HG02588 (cell line): ENCODE measurements around the gene HTR1D.
"Not testable (repeated sequence)": the region's sequence is repeated elsewhere in the genome, so short reads cannot be mapped to it uniquely, and the experiment has no call there.

Source experiments
- ATAC-seq: cut with Tn5 transposase; IDR thresholded peaks from one replicate; pipeline ENCODE4 v1.9.1; 2021; ENCODE audit warnings: mild to moderate bottlenecking, moderate library complexity; ENCODE audit not compliant: unreplicated experiment

HTR1D gene

DNA sequence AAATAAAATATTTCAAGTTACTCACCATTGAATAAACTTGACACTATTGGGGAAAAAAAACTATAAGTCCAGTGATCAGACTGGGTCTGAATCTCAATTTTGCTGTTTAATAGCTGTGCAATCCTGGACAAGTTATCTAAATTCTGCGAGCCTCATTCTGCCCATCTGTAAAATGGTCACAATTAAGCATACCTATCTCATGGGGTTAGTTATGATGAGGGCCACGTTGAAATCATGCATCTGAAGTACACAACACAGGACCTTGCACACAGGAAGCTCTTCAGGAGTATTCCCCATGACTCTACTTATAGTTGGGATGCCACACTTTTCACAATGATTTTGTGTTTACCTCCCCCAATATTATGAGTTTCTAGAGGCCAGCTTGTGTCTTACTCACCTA lies 3.8 kb upstream of the HTR1D start:
- no peak for ATAC-seq

DNA sequence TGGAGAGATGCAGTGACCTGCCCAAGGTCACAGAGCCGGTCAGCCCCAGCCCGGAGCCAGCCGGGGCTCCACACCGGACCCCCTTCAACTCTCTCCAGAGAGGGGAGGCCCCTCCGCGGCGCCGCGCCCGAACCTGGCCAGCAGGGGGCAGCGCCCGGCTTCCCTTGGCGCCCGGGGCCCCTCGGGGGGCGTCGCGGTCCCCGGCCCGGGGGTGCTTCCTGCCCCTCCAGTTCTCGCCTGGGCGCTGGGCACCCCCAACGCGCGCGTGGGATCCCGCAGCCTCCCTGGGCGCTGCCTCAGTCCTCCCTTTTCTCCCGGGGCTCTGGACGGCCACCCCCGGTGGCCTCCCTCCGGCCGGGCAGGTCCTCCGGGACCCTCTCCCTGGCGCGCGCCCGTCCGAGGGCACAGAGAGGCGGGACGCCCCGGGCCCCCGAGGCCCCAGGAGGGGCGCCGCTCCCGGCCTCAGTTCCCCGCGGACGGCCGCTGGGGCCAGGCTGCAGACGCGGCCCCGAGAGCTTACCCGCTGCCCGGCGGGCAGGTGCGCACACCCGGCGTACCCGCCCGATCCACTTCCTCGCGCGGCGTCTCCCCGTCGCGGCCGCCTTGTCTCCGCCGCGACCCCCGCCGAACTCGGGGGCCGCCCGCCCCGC lies 406 bp downstream of the HTR1D start:
- ATAC-seq, result no peak

DNA sequence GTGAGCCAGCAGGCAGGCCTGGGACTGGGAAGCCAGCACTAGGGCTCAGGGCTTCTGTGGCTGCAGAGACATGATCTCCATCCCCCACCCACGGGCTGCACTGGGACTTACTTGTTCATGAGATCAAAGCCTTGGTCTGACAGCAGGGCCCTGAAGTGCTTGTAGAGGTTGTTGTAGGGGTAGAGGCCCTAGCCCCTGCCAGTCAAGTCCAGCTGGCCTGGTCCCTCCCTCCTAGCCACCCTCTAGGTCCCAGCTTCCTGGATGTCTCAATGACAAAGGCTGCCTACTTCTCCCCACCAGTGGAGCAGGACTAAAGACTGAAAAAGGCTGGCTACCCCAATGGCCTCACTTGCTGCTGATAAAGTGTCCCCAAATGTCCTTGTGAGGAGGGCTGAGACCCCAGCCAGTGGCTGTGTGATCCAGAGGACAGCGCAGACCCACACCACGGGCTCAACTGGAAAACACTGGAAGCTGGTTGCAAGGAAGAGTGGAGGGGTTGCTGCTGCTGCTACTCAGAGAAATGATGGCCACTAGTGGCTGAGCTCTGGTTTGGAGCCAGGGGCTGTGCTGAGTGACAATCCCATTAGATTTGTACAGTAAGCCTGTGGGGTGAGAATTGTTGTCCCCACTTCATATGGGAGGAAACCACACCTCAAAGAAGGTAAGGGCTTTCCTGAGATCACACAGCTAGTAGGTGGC lies 1.4 kb downstream of the HTR1D start:
- ATAC-seq, result no peak

DNA sequence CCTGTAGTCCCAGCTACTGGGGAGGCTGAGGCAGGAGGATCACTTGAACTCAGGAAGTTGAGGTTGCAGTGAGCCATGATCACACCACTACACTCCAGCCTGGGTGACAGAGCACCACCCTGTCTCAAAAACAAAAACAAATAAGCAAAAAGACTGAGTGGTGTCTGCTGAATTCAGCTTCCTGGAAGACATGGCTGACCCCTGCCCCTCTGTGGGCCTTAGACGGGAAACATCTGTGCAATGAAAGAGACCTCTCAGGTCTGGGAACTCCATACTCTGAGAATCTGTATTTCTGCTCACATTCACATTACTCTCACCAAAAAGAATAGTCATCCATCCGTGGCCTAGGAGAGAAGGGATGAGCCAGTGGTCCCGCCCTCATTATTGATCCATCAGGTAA lies 2.0 kb downstream of the HTR1D start:
- no peak for ATAC-seq

DNA sequence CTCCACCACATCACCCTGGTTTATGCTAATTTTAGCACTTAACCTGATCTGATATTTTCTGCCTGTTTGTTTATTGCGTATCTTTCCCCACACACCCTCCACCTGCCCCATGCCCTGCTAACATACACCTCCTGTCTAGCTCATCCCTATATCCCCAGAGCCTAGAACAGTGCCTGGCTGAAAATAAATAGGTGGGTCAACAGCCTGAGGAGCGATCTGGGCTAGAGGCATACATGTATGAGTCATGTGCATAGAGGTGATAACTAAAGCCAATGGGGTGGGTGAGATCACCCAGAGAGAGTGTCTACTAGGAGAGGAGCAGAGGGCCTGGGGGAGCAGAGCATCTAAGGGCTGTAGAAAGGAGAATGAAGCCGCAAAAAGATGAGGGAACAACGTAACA lies 2.7 kb downstream of the HTR1D start:
- ATAC-seq, result no peak

DNA sequence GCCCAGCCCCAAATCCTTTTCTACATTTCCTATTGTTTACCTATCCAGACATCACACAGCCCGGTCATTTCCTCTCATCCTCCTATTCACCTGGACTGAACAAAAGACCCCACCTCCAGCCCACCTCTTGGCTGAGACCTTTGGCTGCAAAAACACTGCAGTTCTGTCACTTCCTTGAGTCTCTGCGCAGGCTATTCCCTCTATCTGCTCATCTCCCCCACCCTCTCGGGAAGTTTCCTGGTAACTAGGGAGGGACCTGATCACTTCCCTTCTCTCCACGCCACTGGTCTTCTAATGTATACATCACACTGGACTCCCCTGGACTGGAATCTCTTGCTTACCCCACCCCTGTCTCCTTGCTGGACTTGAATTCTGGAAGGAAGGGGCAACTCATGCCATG lies 5.3 kb downstream of the HTR1D start:
- ATAC-seq, result no peak

DNA sequence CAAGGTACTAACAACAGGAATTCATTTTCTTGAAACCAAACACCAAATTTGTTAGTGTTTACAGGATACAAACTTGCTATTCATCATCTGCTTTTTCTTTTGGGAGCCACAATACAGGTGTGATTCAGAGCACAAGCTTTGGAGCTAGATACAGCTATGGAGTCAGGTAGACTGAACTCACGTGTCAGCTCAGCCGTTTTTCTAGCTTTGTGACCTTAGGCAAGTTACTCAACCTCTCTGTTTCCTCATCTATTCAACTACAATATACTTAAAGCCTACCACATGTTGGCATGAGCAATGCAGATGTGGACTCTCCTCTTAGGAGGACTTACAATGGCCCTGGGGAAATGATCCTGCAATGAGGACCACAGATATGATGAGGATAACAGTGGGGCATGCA lies 6.3 kb downstream of the HTR1D start:
- ATAC-seq, result no peak

DNA sequence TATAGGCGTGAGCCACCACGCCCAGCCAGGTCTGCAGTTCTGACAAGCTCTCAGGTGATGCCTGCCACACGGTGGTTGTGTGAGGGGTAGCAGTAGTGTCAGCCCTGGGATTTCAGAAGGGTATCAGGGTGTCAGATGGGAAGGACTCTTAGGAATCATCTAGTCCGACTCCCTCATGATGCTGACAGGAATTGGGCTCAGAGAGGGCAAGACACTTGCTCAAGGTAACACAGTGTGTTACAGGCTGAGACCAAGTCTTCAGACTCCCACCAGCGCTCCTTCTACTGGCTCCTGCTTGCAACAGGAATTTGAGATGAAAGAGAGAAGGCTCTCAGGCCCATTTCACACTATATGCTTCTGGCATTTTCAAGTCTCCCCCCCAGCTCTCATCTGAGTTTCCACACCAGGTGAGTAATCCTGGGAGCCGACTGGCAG lies 6.9 kb downstream of the HTR1D start:
- ATAC-seq, result no peak

DNA sequence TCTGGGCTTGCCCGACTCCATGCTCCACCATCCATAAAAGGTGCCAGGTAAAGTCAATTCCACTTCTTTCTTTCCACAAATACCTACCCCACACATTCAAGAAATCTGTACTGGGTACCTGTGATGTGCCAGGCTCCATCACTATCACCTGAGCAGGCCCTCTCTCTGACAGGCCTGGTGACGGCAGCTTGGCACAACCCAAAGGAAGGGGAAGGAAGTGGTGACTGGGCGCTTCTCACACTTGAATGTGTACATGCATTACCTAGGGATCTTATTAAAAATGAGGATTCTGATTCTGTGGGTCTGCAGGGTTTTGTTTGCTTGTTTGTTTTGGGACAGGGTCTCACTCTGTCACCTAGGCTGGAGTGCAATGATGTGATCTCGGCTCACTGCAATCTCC lies 7.5 kb downstream of the HTR1D start:
- ATAC-seq, result no peak

DNA sequence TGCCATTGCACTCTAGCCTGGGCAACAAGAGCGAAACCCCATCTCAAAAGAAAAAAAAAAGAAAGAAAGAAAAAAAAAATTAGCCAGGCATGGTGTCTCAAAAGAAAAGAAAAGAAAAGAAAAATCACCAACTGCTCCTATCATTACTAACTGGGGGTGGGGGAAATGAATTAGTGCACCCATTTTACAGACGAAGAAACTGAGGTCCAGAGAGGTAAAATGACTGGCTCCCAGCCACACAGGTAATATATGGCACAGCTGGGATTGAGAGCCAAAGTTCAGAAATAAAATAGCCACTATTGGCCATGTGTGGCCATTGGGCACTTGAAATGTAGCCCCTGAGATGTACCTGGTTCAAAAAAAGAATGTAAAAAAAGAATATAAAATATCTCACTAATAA lies 8.8 kb downstream of the HTR1D start:
- no peak for ATAC-seq

DNA sequence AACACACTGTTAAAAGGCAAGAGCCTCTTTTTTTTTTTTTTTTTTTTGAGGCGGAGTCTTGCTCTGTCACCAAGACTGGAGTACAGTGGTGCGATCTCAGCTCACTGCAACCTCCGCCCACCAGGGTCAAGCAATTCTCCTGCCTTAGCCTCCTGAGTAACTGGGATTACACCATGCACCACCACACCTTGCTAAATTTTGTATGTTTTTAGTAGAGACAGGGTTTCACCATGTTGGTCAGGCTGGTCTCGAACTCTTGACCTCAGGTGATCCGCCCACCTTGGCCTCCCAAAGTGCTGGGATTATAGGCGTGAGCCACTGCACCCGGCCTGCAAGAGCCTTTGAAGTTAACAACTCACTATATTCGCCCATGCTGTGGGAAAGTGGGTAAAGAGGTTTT lies 9.6 kb downstream of the HTR1D start:
- not testable (repeated sequence) for ATAC-seq

DNA sequence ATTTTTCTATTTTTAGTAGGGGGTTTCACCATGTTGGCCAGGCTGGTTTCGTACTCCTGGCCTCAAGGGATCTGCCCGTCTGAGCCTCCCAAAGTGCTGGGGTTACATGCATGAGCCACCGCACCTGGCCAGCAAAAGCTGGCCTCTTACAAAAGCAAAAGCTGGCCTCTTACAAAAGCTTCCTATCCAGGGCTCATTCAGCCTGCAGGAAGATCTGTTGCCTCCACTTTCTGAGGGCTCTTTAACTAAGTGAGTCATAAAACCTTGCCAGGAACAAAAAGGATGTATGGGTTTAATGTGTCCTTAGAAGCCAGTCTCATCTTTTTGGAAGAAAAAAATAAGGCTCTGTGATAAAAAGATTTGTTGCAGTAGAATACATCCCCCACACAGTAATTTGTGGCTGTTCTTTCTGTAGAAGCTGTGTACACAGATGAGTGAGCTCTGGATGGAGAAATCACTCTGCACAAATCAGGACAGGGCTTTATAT lies 15.0 kb downstream of the HTR1D start:
- ATAC-seq, result no peak

DNA sequence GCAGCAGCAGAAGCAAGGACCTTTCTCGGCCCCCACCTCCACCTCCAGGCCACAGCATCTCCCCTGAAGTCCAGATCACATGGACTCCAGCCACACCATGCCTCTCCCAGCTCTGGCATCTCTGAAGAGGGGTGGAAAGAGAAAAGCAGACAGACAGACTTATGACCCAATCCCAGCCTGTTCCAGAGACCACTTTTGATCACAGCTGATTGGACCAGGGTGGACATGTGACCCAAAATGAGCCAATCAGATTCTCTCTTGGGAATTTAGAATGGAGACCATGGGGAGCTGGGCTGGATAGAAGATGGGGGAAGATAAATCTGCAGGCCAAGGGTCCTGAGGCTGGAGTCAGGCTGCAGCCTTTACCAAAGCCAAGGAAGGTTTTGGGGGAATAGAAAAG lies 16.4 kb downstream of the HTR1D start:
- no peak for ATAC-seq

DNA sequence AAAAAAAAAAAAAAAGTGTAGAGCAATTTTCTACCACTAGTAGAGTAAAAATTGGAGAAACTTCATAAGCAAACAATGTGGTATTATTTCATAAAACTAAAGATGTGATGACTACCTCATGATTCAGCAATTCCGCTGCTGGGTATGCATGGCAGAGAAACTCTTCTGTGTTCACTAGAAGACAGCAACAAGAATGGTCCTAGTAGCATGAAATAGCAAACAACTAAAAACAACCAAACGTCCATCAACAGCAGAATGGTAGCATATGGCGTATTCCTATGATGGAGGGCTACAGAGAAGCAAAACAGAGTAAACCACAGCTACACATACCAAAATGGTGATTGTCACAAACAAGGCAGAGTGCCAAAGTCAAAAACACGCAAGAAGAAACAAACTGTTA lies 18.9 kb downstream of the HTR1D start:
- ATAC-seq, result no peak

DNA sequence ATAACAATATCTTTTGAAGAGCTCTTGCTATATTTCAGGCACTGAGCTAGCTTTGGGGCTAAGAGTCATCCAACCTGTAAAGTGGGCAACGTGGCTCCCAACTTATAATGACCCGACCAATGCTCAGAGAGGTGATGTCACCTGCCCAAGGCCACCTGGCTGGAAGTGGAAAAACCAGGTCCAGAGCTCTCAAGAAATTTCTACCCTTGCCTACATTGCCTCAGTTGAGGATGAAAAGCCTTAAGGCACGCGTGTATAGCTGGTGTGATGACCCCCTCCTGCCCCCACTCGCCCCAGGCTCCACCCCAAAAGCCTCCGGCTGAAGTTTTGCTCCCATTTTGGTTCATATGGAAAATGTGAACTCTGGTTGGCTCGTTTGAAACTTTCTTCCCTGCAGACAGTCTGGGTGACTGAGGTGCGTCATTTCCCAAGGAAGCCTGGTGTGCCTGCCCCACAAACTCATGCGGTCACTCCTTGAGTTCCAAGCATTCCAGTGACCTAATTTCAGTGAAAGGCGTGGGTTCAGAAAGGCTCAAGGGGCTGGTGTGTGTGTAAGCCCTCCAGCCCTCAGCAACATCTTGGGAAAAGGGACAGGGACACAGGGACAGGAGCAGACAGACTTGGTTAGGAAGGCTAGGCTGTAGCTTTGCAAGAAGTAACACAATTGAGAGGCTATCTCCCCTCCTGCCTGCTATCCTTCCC lies 20.5 kb downstream of the HTR1D start:
- ATAC-seq, result no peak

DNA sequence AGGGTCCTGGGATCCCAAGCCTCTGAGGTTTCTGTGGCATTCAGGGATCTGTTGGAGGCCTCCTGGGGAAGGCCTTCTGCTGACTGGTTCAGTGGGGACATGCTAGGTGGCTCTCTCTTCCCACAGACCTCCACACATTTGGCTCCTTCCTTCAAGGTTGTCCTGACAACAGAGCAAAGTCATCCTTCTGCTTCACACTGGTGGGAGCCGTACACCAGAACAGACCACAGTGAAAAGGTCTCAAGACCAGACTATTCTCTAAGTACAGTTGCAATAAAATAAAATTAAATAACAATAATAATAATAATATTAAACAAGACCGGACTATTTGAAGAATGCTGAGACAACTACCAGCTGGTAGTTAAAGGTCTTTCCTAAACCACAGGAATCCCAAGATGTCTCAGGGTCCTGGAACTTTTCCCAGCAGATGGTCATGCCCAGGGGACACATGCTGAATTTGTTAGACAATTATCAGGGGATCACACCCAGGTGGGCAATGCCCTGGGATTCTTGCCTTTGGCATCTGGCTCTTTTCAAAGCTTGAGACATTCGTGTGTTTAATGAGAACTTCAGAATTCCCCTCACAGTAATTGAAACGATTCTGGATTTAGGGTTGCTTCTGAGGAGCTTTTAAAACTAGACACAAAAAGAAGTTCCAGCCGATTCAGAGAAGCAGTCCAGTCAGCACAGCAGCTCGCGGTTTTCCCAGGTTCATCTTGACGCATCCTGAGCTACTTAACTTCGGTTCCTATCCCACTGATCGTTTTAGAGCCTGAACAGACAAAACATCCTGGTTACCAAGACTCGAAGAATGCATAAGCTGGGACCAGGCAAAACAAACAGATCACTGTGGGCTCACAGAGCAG lies 22.9 kb downstream of the HTR1D start:
- no peak for ATAC-seq

DNA sequence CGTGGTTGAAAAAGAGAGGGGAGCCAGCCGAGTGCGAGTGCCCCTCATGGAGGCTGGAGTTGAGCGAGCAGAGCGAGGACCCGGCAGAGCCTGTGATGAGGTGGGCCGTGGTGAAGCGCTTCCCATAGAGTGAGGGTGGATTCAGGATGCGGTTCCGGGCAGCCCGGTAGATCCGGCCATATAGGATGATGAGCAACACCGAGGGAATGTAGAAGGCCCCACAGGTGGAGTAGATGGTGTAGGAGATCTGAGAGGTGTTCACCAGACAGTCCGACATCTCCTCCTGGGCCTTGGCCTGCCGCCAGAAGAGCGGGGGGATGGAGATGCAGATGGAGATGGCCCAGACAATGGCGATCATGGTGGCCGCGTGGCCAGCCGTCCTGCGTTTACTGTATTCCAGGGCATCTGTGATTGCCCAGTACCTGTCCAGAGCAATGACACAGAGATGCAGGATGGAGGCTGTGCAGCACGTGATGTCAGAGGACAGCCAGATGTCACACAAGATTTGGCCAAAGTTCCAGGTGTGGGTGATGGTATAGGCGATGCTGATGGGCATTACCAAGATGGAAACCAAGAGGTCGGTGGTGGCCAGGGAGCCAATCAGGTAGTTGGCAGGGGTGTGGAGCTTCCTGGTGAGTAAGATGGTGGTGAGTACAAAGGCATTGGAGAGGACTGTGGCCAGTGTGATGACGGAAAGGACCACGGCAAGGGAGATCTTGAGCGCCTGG lies 23.7 kb downstream of the HTR1D start:
- no peak for ATAC-seq

DNA sequence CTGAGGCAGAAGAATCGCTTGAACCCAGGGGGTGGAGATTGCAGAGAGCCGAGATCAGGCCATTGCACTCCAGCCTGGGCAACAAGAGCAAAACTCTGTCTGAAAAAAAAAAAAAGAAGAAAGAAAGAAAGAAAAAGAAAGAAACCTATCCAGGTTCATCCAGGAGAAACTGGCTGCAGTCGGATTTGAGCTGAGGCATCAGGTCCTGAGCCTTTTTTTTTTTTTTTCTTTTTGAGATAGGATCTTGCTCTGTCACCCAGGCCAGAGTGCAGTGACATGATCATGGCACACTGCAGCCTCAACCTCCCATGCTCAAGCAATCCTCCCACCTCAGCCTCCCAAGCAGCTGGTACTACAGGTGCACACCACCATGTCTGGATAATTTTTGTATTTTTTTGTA lies 26.1 kb downstream of the HTR1D start:
- ATAC-seq, result no peak

DNA sequence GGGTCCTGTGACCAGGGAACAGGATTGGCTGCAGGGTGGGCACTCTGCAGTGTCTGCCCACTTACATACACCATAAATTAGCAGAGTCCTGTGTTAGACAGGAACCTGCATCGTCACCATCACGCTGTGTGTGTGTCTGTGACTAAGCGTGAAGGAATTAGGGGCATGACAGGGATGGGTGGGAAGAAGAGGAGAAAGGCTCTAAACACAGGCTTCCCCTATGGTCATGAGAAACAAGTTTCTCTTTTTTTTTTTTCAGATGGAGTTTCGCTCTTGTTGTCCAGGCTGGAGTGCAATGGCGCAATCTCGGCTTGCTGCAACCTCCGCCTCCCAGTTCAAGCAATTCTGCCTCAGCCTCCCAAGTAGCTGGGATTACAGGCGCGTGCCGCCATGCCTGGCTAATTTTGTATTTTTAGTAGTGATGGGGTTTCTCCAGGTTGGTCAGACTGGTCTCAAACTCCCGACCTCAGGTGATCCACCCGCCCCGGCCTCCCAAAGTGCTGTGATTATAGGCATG lies 28.3 kb downstream of the HTR1D start:
- ATAC-seq, result not testable (repeated sequence)

DNA sequence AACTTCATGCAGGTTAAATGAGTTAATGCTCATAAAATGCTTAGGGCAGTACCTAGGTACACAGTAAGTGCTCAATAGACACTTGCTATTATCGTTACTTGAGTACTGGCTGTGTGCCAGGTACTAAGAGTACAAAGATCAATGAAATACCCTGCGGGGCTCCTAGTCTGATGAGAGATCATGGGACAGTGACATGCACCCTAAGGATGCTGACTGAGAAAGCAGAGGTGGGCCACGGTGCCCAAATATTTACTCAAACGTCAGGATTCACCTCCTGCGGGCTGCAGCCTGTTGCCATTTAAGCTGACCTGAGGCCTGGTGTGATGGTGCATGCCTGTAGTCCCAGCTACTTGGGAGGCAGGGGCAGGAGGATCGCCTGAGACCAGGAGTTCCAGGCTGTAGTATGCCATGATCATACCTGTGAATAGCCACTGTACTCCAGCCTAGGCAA lies 28.8 kb downstream of the HTR1D start:
- no peak for ATAC-seq
